Measurements from ENCODE around the gene MBOAT2.

GRCh38 chr2:8835279-8835678 lies 168.2 kb downstream of the MBOAT2 start:
- no peak for TF ChIP-seq CTCF (IDR thresholded peaks at IDR 0.05; ENCODE audit: low read depth, low read length, poor library complexity, severe bottlenecking)
- no peak for TF ChIP-seq EZH2phosphoT487 (IDR thresholded peaks at IDR 0.05; ENCODE audit: borderline replicate concordance, low read length)
